Inflammatory macrophage treated with lipopolysaccharide for 4 hours (primary cell): ENCODE measurements around the gene RNPS1.
"Not testable (repeated sequence)": the region's sequence is repeated elsewhere in the genome, so short reads cannot be mapped to it uniquely, and the experiment has no call there.

ENCODE experiments used
- DNase-seq: peaks from one replicate; pipeline ENCODE4 v3.0.0-alpha.2; 2020

RNPS1 gene

DNA sequence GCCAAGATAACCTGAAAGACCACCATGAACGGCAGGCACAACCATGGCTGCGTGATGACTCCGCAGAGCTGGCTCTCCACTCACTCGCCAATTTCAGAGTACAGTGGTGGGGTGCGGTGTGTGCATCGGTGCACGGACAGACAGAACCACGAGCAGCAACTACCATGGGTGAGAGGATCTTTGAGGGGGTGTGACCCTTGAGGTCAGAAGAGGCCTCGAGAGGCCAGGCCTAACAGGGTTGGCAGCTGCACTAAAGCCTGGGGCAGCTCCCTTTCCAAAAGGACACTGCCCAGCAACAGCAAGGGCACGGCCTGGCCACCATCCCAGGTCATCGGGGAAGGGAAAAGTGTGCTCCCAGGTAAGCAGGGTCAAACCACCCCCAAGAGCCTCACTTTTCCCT, 14.6 kb downstream of the RNPS1 start:
- no peak for DNase-seq

- DNase-seq, result no peak
Measured at GRCh38 chr16:2252806-2253148, 15.1 kb downstream of the RNPS1 start.

DNA sequence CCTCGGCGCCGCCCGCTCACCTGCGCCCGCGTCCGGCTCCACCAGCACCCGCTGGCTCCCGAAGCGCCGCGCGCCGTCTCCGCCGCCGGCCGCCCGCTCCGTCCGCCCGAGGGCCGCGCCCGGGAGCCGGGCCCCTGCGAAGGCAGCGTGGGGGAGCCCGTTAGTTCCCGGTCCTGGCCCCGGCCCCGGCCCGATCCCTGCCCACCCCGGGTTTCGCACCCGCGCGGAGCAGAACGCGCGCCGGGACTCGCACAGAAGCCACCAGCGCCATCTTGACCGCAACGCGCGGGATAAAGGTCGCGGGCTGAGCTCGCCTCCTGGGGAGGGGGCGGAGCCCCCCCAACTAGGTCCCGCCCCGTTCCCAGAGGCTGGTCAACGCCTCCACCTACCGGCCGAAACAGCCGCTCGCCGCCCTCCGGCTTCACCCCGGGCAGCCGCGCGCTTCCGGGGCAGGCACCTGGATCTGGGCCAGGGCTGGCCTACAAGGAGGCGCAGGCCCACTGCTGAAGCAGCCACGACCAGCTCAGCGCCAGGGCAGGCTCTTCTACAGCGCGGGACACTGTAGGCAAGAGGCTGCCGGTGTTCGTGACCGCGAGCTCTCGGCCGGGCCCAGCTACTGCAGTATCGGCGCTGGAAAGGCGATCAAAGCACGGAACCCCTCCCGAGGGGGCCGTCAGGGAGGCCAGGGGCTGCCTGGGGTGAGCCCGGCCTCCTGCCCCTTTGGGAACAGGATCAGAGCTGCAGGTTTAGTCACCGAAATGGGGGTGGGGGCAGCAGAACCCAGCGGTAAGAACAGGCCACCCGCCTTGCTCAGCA, 16.4 kb downstream of the RNPS1 start, which contains the start of gene ECI1:
TSS of gene ECI1 (minus strand) at position 292 of the 816 bp plus-strand sequence. CDS start at position 271, 21 bp downstream.
- DNase-seq, result peak; percentile 94

GRCh38 chr16:2250652-2251295, 17.2 kb downstream of the RNPS1 start:
- DNase-seq, result no peak

GRCh38 chr16:2246301-2246885, 21.5 kb downstream of the RNPS1 start:
- DNase-seq, result no peak

DNA sequence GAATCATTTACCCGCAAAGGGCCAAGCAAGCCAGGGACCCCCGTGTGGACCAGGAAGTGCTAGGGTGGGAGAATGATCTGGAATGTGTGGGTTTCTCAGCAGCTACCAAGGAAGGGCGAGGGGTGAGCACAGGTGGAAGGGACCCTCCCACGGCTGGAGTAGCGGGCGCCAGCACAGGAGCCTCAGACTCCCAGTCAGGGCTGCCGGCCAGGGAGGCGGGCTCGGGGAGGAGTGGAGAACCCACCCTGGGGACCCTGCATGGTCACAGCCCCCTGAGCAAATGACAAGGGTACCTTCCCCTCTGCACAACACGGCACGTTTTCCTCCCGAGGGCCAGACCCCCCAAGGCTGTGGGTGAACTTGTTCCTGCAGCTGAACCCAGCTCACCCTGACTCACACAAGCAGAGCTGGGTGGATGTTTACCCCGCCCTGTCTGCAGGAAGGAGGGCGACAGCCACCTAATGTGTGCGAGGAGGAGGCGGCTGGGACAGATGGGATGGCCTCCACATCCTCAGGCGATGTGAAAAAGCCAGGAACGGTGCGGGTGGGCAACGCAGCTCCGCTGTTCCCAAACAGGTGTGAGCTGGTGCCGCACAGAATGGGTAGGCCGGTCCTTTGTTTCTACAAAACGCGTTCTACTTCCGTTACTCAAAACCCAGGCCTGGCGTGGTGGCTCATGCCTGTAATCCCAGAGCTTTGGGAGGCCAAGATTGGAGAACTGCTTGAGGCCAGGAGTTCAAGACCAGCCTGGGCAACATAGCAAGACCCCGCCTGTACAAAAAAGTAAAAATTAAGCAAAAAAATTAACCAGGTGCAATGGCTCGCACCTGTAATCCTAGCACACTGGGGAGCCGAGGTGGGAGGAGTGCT, 22.8 kb downstream of the RNPS1 start:
- DNase-seq, result no peak

- no peak for DNase-seq
Measured at GRCh38 chr16:2244301-2244700, 23.6 kb downstream of the RNPS1 start.

DNA sequence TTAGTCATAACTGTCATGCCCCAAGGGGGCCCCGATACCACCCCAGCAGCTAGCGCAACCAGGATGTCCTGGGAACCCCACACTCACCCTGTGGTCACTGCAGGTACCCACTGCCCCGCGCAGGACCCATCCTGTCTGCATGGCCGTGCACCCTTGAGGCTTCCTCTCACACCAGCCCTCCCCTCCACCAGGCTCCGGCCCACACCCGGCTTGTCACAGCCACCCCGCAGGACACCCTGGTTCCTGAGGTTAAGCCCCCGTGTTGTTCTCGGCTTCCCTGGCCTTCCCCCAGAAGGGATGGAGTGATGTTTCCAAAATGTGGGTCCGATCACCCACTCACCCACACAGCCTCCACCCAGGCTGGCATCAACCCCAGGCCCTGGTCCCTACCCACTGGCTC, 24.1 kb downstream of the RNPS1 start:
- no peak for DNase-seq

- no peak for DNase-seq
Measured at GRCh38 chr16:2243031-2243528, 24.8 kb downstream of the RNPS1 start.

DNA sequence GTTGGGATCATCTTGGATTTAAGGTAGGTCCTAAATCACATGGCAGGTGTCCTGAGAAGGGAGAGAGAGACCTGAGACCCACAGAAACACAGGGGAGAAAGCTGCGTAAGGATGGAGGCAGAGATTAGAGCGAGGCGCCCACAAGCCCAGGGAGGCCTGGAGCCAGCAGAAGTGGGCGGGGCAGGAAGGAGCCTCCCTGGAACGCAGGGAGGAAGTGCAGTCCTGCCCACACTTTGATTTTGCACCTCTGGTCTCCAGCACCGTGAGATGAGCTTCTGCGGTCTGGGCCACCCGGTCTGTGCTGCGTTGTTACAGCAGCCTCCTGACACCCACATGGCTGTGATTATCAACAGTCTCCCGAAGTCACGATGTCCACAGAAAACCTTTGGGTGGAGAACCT, 25.3 kb downstream of the RNPS1 start:
- DNase-seq, result no peak

DNA sequence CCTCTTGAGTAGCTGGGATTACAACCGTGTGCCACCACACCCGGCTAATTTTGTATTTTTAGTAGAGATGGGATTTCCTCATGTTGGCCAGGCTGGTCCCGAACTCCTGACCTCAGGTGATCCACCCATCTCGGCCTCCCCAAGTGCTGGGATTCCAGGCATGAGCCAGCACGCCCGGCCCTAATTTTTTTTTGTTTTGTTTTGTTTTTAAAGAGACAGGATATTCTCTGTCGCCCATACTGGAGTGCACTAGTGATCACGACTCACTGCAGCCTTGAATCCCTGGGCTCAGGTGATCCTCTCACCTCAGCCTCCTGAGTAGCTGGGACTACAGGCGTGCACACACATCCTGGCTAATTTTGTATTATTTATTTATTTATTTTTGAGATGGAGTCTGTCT, 27.6 kb downstream of the RNPS1 start:
- not testable (repeated sequence) for DNase-seq

DNA sequence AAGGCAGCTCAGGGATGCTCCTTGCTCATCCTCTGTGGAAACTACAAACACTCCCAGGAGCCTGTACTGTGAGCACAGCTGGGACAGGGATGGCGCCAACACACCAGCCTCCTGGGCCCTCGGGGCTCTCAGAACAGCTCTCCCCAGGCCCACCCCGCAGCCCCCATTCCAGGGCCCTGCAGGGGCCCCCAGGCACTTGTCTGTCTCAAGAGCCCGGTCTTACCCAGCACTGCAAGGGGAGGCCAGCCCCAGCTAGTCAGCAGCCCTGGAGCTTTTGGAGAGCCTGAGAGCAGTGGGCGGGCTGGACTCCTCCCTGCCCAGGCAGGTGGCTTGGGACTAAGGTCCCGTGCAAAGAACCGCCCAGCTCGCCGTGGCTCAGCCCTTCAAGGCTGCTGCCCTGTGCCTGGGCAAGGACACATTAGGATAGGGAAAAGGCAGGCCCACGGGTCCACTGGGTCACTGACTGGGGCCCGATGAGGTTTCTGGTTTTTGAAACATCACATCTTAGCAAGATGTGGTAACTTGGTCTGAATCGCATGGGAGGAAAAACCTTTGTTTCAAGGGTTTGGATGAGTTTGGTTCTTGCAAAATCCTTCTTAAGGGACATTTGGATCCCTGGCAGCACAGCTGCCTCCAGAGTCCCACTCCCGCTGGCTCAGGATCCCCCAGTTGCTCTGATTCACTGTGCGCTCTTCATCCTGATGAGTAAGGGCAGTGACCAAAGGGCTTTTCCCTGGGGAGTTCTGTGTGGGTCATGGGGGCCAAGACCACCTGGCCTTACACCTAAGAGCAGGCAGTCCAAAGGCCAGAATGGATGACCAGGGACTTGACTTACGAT, 28.9 kb downstream of the RNPS1 start:
- no peak for DNase-seq

DNA sequence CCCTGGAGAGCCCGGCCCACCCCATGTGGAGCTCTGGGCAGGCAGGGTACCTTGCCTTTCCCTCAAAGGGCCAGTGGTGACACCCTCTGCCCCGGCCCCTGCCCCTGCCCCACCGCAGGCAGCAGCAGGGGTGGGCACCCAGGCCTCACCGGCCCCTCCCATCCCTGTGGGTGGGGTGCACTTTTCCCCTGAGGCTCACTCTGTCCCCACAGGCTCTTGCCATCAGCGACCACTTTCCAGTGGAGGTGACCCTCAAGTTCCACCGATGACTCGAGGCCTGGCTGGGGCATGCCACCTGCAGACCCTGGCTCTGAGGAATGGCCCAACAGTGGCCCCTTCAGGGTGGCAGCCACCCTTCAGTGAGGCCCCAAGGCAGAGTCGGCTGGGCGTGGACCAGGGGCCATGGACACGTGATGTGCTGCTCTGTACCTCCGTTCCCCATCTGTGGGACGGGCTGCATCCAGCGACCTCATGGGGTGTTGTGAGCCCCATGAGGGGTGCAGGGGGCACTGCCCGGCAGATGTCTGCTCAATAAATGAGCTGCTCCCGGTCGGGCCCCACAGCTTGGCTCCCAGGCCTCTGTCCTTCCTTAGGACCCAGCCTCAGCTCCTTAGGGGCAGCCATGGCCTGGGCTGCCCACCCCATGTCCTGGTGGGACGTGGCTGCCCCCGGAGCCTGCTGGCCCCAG, 29.6 kb downstream of the RNPS1 start:
- DNase-seq, result no peak

- no peak for DNase-seq
Measured at GRCh38 chr16:2237493-2238149, 30.3 kb downstream of the RNPS1 start.

GRCh38 chr16:2237102-2237482, 30.8 kb downstream of the RNPS1 start:
- DNase-seq, result no peak

DNA sequence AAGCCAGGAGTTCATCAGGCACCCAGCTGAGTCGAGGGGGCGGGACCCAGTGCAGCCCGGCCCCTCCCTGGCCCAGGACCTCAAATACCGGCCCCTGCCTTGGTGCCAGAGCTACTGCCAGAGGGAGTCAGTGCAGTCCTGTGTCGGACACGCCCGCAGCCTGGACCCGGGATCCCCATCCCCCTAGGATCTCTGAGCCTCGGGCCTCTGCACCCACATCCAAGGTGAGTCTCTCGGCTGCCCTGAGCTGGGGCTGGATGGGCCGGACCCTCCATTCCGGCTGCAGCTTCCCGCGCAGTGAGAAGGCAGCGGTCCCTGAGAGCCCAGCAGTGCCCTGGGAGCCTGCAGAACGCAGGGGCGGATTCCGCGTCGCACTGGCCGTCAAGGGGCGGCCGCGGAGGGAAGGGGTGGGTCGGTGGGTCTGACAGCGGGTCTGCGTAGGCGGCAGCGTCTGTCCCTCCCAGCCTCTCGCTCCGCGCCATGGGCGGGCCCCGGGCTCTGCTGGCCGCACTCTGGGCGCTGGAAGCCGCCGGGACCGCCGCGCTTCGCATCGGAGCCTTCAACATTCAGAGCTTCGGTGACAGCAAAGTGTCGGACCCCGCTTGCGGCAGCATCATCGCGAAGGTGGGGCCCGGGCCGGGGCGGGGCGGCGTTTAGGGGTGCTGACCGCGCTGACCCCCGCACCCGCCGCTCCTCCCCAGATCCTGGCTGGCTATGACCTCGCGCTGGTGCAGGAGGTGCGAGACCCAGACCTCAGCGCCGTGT, 31.4 kb downstream of the RNPS1 start, which contains the start of gene DNASE1L2:
TSS of gene DNASE1L2 (plus strand) at position 108 of the 765 bp plus-strand sequence. CDS start at position 481, 373 bp downstream.
- no peak for DNase-seq

- no peak for DNase-seq
Measured at GRCh38 chr16:2235695-2236336, 32.1 kb downstream of the RNPS1 start.

DNA sequence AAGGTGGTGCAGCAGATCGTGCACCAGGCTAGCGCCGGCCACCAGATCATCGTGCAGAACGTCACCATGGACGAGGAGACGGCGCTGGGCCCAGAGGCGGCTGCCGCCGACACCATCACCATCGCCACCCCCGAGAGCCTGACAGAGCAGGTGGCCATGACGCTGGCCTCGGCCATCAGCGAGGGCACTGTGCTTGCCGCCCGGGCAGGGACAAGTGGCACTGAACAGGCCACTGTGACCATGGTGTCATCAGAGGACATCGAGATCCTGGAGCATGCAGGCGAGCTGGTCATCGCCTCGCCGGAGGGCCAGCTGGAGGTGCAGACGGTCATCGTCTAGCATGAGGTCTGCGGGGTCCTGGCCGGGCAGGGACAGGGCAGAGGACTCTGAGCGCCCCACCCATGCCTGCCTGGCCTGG, 32.7 kb downstream of the RNPS1 start:
- no peak for DNase-seq

- no peak for DNase-seq
Measured at GRCh38 chr16:2234813-2235170, 33.1 kb downstream of the RNPS1 start.
